NCI-H446 (cell line): ENCODE data around the gene ADAMTS2.

ENCODE experiments used
- DNase-seq, 2 experiments: peaks; one replicate each; lab custom pipeline; 2025; lab: John Stamatoyannopoulos, UW

Gene ADAMTS2

DNA sequence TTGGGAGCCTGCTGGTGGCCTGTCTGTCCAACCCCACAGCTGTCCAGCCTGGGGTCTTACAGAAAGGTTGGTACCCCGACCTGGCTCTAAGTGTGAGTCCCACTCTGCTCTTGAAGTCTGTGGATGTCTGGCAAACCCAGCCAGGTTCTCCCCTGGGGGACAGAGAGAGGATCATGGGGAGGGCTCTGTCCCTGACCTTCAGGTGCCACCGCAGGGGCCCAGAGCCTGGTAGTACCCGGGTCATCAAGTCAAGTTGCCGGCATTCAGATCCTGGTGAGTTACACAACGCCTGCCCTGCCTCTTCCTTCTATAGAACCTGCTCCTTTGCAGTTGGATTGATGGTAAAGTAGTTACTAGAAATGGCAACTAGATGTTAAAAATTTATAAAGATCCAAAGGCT lies 66.7 kb downstream of the ADAMTS2 start:
- no peak for DNase-seq

DNA sequence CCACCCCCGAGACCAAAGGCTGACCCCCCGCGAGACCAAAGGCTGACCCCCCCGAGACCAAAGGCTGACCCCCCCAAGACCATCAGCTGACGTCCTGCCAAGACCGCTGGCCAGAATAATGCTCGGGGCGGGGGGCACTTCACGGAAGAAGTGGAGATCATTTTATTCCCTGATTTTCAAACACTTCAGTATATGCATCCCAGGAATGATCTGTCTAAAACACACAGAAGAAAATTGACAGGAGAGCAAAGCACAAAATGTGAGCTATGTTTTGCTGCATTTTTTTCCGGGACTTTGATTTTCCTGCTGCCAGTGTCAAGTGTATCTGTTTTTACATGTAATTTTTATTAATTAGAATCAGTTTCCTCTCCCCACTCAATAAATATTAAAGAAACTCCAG lies 67.1 kb downstream of the ADAMTS2 start:
- DNase-seq: no peak

DNA sequence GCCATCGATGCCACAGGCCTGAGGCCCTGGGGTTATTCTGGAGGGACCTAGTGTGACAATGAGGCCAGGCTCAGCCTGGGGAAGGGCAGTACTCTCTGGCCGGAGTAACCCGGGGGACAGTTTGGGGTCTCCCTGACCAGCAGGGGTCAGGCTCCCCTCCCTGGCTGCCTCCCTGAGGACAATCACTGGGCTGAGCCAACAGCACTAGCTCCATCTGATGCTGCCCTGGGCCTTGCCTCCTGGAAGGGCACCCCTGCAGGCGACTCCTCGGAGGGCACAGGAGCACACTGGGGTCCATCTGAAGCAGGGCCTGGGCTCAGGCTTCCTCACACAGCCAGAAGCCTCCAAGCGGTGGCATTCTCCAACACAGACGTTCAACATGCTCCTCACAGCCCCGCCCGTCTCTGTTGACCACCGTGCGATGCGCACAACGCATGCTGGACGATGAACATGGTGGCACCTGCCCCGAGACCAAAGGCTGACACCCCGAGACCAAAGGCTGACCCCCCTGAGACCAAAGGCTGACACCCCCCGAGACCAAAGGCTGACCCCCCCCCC lies 68.3 kb downstream of the ADAMTS2 start:
- no peak for DNase-seq

DNA sequence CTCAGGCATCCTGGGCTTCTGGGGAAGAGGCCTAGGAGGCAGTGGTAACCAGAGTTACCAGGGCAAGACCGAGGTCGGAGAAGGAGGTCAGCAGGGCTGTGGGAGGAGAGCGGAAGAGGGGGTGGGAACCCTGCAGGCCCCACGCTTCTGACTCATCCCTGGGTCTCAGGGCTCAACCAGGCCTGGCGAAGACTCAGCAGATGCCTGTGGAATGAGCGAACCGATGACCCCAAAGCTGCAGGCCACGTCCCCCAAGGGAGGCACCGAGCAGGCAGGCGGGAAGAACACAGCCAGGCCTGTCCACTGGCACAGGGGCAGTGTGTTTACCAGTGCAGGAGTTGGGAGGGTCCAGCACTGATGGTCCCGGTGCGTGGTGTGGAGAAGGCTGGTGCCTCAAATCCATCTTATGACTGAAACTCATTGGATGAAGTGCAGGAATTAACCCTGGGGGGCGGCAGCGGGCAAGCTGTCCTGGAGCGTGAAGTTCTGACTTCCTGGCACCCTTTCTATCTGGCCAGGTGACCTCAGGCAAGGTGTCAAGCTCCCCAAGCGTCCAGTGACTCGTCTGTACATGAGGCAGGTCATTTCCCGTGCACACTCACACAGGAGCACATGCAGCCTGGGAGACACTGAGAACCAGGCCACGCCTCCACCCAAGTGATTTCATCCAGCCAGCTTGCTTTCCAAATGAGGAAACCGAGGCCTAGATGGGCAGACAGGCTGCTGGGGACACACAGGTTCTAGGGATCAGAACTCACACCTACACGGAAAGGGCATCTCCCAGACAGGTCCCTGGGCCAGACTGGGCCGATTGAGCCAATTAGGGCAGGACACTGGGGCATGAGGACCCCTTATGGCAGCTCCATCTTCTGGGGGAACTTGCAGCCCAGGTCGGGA lies 69.1 kb downstream of the ADAMTS2 start:
- DNase-seq: no peak

DNA sequence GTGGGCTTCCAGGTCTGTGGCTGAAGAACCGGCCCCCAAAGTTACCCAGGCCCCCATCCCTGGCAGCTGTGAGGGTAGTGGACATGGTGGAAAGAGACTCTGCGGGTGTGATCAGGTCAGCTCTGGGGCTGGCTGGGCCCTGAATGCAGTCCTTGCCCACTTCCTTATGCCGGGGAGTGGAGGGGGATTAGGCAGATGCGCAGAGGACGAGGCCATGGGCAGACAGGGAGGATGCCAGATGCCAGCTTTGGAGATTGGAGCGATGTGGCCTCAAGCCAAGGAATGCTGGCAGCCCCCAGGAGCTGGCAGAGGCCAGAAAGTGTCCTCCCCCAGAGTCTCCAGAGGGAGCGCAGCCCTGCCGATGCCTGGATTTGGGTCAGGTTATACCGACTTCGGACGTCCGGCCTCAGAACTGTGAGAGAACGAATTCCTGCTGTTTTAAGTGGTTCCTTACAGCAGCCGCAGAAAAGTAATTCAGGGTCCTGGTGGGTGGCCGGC lies 69.8 kb downstream of the ADAMTS2 start:
- DNase-seq: peak; percentile 9 to 45

DNA sequence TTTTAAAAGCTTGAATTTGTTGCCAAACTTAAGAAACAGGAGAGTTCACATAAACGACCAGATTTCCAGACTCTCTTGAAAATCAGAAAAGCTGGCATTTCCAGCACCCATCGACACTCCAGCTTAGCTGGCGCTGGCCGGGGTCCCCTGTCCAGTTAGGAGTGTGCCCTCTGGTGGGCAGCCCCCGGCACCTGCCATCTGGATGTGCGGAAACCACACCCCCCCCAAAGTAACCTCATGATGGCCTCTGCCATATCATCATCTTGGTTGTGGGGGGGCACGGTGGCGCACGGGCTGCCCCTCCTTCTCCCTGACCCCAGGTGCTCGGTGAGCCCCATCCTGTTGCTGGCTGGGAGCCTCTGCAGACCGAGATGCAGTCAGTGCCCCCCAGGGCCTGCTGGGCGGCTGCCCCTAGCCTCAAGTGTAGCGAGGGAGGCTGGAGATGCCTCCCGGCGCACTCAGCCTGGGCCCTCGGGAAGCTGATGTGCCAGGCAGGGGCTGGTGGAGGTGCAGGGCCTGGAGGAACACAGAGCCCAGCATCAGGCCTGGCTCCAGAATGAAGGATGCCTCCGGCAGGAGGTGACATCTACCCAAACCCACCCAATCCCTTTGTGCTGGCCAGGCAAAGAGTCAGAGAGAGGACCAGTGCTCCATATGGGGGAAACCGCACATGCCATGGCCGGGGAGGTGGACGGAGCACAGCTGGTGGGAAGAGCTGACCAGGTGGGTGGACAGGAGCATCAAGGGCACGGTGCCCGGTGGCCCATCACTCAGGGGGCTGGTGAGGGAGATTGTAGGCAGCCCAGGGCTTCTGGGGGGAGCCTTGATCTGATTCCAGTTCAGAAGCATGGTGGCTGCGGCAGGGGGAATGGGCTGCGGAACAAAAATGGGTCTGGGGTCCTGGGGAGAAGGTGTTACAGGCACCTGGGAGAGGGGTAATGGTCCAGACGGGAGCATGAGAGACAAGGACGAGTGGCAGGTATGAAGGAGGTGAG lies 70.6 kb downstream of the ADAMTS2 start:
- DNase-seq: no peak

DNA sequence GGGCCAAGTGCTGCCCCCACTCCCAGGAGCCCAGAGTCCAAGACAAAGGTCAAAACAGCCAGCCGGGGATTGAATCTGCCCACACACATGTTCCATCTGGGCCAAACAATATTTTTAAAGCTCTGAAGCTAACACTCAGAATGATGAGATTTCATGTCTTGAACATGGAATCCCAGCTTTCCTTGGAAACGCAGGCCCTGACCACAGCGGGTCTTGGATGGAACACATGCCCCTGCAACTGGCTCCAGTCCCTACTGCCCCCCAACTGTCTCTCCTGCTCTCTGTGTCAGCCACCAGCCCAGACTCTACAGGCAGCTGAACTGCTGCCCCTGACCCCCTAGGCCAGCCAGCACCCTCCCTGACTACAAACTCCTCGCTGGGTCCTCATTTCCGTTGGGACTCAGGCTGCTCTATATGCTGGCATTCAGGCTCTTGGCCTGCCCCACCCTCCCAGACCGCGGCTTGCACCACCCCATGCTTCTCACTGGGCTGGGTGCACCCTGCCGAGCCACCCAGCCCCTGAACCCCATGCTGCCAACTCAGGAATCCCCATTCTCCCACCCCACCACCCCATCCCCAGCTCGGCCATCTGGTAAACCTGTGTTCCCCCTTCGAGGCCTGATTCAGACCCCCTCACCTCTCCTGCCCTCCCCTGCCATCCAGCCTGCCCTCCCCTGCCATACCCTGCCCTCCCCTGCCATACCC lies 71.7 kb downstream of the ADAMTS2 start:
- no peak for DNase-seq

DNA sequence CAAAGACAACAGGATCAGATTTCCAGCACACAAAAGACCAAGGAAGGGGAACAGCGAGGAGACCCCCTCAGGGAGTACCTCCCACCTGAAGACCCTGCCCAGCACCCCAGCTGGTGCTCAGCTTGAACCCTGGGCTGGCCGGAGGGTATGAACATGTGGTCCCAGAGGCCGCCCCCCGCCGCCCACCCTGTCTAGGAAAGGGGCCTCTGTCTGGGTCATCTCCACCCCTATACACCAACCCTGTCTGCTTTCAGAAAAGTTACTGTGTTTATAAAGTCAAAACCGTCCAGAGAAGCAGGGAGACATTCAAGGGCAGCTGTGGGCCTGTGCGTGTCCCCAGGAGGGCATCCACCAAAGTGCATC lies 72.2 kb downstream of the ADAMTS2 start:
- DNase-seq: no peak

DNA sequence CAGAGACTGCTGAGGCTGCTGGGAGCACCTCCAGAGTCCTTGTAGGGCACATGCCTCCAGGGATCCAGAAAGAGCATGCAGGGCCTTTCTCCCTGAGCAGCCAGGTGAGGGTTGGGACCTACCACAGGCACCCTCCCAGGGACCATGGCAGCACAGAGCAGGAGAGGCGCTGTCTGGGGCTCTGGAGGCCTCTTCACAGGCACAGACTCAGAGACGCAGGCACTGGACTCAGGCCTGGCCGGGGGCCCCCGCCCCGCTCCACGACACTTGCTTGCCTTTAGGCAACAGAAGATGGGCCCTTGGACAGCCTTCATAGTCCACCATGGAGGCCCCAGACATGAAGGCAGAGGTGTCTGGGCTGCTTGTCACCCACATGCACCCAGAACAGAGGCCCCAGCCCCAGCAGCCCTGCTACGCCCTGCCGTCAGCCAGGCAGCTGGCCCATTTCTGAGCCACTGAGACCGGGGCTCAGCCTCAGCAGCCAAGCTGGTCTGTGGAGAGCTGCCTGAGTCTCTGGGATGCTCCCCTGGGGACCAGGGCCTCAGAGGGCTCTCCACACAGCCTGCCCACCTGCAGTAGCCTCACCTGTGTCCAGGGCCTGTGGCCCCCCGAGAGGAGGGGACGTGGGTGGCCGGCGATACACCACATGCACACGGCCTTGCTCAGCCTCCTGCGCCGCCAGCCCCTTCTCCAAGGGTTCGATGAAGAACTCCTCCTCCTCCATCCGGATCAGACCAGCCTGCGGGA lies 72.8 kb downstream of the ADAMTS2 start:
- no peak for DNase-seq

DNA sequence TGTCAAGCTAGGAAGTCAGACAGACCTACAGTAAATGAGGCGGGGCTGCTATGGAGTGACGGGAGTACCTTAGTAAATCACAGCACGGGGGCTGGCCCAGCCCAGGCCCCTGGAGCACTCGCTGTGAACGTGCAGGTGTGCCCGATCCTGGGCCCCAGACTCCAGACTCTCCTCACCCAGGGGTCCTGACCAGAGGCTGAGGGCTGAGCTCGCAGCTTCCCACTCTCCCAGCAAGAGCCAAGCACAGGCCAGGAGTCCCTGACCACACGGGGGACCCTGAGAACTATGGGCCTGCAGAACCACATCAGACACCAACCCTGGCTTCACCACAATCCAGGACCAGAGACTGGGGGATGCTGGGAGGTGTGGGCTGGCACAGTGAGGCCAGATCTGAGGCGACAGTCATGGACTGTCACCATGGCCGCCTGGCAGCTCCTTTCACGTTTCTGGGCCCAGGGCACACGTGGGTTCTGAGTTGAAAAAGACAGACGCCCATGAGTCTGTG lies 73.4 kb downstream of the ADAMTS2 start:
- no peak for DNase-seq

DNA sequence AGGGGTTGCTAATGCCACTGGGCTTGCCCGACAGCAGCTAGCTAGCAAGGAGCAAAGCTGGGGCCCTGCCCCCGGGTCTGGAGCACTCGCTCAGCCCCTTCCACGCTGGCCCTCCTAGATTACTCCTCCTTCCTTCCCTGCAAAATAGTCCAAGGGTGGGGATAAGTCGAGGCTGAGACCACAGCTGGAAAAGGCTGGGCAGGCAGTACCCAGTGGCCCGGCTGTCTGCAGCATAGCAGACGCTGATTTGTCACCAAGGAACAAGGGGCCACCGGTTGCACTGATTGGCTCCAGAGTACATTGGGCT lies 73.9 kb downstream of the ADAMTS2 start:
- no peak for DNase-seq

DNA sequence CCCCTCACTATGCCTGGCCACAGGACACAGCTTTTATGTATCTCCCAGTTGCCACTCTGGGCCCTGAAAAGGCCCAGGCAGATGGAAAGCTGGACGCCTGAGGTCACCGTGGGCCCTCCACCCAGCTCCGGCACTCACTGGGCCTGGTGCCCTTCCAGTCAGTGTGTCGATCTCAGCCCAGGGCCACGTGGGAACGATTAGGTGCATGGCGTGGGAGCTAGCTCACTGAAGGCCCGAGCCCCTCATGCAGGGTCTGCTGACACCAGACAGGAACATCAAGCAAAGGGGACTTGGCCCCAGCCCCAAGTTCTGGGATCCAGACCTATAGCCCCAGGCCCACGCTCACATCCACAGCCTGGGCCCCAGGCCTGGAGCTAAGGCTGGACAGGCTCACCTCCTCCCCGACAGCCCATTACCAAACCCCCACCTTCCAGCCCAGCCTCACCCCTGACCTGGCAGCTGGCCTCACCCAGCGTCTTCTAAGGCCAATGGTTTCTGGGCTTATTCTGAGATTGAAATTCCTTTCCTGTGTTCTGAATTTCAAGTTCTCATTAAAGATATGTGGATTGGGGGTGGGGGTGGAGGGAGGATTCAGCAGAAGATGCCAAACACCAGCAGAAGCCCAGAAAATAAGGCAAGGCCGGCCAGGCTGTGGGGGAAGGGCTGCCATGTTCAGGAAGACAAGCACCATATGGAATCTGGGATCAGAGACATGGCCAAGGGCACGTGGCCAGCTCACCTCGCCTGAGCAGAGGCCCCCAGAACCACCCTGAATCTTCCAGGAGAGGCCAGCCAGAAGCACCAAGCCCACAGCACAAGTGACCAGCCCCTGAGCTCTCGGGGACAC lies 74.5 kb downstream of the ADAMTS2 start:
- peak in 1 of 2 experiments; percentile 22 for DNase-seq

DNA sequence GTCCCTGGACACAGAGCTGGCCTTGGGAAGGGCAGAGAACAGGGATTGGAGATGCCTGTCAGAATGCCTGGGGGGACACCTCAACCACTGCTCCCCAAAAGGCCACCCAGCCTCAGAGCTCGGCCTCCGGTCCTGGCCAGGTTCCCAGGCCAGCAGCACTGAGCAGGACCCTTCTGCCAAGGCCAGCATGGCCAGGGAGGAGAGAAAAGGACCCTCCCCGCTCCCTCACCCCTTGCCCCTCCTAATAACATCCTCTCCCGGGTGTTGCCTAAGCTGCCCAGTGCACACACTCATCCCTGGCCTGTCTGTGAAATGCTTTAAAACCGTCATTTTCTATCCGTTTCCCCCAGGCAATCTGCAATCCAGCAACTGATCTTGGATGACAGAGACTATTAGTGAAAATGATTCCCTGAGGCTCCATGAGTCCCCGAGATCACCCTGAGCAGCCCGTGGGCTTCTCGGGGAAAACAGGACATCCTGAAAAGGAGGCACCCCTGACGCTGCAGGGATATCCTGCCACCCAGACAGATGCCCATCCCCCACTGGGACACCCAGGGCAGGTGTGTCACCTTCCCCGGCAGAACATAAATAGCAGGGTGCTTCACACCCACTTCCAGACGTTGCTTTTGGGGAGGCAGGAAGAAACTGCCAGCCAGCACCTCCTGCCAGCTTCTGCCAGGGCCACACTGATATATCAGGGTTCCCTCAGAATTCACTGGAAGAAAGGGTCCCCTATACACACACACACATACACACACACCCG lies 75.3 kb downstream of the ADAMTS2 start:
- DNase-seq: no peak

DNA sequence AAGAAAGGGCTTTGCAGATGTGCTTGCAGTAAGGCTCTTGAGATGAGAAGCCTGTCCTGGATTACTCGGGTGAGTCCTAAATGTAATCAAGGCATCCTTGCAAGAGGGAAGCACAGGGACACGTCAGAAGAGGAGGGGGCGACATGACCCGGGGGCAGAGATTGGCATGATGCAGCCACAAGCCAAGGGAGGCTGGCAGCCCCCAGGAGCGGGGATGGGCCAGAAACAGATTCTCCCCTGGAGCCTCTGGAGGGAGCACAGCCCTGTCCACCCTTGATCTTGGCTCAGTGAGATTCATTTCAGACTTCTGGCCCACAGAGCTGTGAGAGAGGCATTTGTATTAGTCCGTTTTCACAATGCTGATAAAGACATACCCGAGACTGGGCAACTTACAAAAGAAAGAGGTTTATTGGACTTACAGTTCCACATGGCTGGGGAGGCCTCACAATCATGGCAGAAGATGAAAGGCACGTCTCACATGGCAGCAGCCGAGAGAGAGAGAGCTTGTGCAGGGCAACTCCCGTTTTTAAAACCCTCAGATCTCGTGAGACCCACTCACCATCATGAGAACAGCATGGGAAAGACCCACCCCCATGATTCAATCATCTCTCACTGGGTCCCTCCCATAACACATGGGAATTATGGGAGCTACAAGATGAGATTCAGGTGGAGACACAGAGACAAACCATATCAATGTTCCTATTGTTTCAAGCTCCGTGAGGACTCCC lies 76.1 kb downstream of the ADAMTS2 start:
- DNase-seq: no peak

DNA sequence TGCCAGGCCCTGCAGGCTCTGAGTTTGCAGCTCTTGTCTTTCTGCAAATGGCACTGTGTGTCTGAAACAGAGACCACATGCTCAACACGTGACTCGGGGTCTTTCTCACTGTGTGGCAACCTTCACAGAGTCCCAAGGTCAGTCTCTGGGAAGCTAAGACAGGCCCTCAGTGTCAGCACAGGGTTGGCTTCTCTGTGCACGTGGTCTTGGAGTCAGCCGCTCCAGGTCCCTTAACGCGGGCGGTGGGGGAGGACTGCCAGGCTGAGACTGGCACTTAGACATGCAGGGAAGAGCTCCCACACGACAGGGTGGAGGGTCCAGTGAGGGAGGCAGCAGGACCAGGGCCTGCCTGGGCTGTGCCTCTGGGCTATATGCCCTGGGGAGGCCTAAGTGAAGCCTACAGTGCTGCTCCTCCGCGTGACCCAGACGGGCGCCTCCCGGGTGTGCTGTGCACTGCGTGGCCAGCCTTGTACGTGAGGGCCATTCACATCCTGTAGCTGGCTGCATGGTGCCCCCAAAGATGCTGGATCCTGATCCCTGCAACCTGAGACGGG lies 76.8 kb downstream of the ADAMTS2 start:
- no peak for DNase-seq

DNA sequence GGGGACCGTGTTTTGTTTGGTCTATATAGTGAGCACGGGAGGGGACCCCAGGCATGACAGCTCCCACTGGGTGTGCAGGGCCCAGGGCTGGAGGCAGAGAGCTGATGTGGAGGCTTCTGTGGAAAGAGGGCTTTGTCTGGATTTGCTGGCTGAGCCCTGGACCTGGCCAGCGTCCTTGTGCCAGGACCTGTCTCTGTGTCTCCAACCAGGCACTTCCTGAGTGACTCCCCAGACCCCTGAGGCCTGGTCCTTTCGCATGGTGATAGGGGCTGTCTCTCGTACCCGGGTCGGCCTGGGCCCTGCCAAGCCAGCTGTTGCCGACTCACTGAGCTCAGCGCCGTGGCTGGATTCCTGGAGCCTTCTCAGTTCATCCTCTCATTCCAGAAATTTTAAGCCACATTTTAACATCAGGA lies 77.6 kb downstream of the ADAMTS2 start:
- DNase-seq: no peak

DNA sequence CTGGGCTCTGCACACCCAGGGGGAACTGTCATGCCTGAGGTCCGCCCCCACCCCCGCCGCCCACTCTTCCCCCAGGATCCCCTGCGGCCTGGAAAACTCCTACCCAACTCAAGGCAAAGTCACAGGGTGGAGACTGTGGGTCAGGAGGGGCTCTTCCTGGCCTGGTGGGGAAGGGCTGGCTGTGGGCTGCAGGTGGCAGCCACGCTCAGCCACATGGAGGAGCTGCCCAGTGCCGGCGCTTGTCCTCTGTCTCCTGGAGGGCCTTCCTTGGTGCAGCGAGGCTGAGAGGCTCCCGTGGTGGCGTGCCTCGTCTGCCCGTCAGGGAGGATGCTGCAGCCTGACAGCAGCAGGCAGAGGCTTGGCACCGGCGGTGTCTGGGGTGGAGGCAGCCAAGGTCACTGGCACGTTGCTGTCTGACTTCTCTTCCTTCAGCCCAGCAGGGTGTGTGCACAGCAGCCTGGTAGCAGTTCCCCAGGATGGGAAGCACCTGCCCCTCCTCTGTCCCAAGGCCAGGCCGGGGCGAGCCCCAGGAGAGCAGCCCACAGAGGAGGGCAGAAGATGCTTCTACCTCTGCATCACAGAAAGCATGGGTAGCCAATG lies 78.1 kb downstream of the ADAMTS2 start:
- DNase-seq: peak in 1 of 2 experiments; percentile 23
